Measurements from ENCODE around the gene CLDN11. TPM values are rescaled to one million over a fixed set of nuclear protein-coding genes. Genes with fewer than 3 reads are reported as not detected.

CLDN11 gene
- total RNA-seq, 2 donors from 2014 or later: 15.3 to 26.1 TPM

GRCh38 chr3:170417090-170417489, 1.6 kb upstream of the CLDN11 start:
- Mint-ChIP-seq H3K9me3 (no peaks in the 10 kb centered on the region), H3K27ac (no peak overlapping the region), H3K27me3 (ENCODE audit: insufficient read depth) (peaks cover 32% of the 10 kb centered on the region), H3K4me1 (peaks cover 22% of the 10 kb centered on the region), H3K36me3 (ENCODE audit: low read depth) (no peaks in the 10 kb centered on the region), H3K4me3 (no peak overlapping the region)
- no peak overlapping the region for H3K4me3 ChIP-seq (ENCODE audit: low read length)
- H3K27me3 ChIP-seq (ENCODE audit: control insufficient read depth, insufficient read depth, low read length, poor library complexity, severe bottlenecking): peaks cover 23% of the 10 kb centered on the region
- WGBS, 2 experiments (ENCODE audit: insufficient coverage in 1 of 2, insufficient read length in 1 of 2): 83% methylated on average over 1 of the region's 1 CpG; no CpG with 5 or more reads in 1 of the 2 experiments
- no peak overlapping the region for H3K27ac ChIP-seq (ENCODE audit: low read depth, low read length)
- H3K4me1 ChIP-seq (ENCODE audit: control insufficient read depth, insufficient read depth, low read length): no peaks in the 10 kb centered on the region
- no peak overlapping the region for H3K9ac ChIP-seq (ENCODE audit: extremely low read depth, low read length, poor library complexity, severe bottlenecking)
- no peaks in the 10 kb centered on the region for H3K36me3 ChIP-seq (ENCODE audit: control insufficient read depth, insufficient read depth, low read length)
- TF ChIP-seq CTCF (conservative IDR thresholded peaks at IDR 0.05): no peak
- H3K9me3 ChIP-seq (ENCODE audit: control insufficient read depth, low read length): no peaks in the 10 kb centered on the region
- no peak for DNase-seq

- no peak for TF ChIP-seq CTCF (conservative IDR thresholded peaks at IDR 0.05)
- peak overlapping the region; percentile 20 for H3K27ac Mint-ChIP-seq
- no peaks in the 10 kb centered on the region for H3K9me3 ChIP-seq (ENCODE audit: control insufficient read depth, low read length)
- peaks cover 4% of the 10 kb centered on the region for H3K36me3 Mint-ChIP-seq (ENCODE audit: low read depth)
- peaks cover 29% of the 10 kb centered on the region for H3K27me3 ChIP-seq (ENCODE audit: control insufficient read depth, insufficient read depth, low read length, poor library complexity, severe bottlenecking)
- peak overlapping the region; percentile 48 for H3K4me3 Mint-ChIP-seq
- H3K9ac ChIP-seq (ENCODE audit: extremely low read depth, low read length, poor library complexity, severe bottlenecking): no peak overlapping the region
- no peaks in the 10 kb centered on the region for H3K9me3 Mint-ChIP-seq
- H3K4me3 ChIP-seq (ENCODE audit: low read length): no peak overlapping the region
- 17 to 57% methylated on average over 42 to 58 of the region's 58 CpGs for WGBS, 2 experiments (ENCODE audit: insufficient coverage in 1 of 2, insufficient read length in 1 of 2)
- peaks cover 42% of the 10 kb centered on the region for H3K27me3 Mint-ChIP-seq (ENCODE audit: insufficient read depth)
- peak; percentile 87 for DNase-seq
- H3K36me3 ChIP-seq (ENCODE audit: control insufficient read depth, insufficient read depth, low read length): no peaks in the 10 kb centered on the region
- H3K4me1 ChIP-seq (ENCODE audit: control insufficient read depth, insufficient read depth, low read length): peaks cover 3% of the 10 kb centered on the region
- no peak overlapping the region for H3K27ac ChIP-seq (ENCODE audit: low read depth, low read length)
- H3K4me1 Mint-ChIP-seq: peaks cover 26% of the 10 kb centered on the region
Observed at GRCh38 chr3:170419557-170420087, 954 bp downstream of the CLDN11 start.

- peaks cover 30% of the 10 kb centered on the region for H3K27me3 ChIP-seq (ENCODE audit: control insufficient read depth, insufficient read depth, low read length, poor library complexity, severe bottlenecking)
Observed at GRCh38 chr3:170420307-170420821, 1.7 kb downstream of the CLDN11 start.

More at GRCh38 chr3:170420307-170420821, 1.7 kb downstream of the CLDN11 start:
- Mint-ChIP-seq H3K36me3 (ENCODE audit: low read depth) (peaks cover 4% of the 10 kb centered on the region), H3K9me3 (no peaks in the 10 kb centered on the region), H3K4me3 (peak overlapping the region; percentile 48), H3K4me1 (peaks cover 29% of the 10 kb centered on the region), H3K27me3 (ENCODE audit: insufficient read depth) (peaks cover 42% of the 10 kb centered on the region), H3K27ac (peak overlapping the region; percentile 20)
- 57 to 78% methylated on average over 15 to 17 of the region's 17 CpGs for WGBS, 2 experiments (ENCODE audit: insufficient coverage in 1 of 2, insufficient read length in 1 of 2)
- peak; percentile 83 for DNase-seq
- Histone ChIP-seq H3K9ac (ENCODE audit: extremely low read depth, low read length, poor library complexity, severe bottlenecking) (no peak overlapping the region), H3K27ac (ENCODE audit: low read depth, low read length) (no peak overlapping the region), H3K9me3 (ENCODE audit: control insufficient read depth, low read length) (no peaks in the 10 kb centered on the region), H3K4me3 (ENCODE audit: low read length) (no peak overlapping the region), H3K4me1 (ENCODE audit: control insufficient read depth, insufficient read depth, low read length) (peaks cover 3% of the 10 kb centered on the region), H3K36me3 (ENCODE audit: control insufficient read depth, insufficient read depth, low read length) (no peaks in the 10 kb centered on the region)
- no peak for TF ChIP-seq CTCF (conservative IDR thresholded peaks at IDR 0.05)

All from endodermal cell (in vitro differentiated cells).